Activated T-cell treated with anti-CD3 and anti-CD28 coated beads, Interleukin-2, amount 50 U/mL, for 1 hour (primary cell): ENCODE results near the gene SLC6A12.

Experiments used
- DNase-seq: peaks from one replicate; pipeline ENCODE4 v3.0.0-alpha.2; 2020

Gene SLC6A12

DNA sequence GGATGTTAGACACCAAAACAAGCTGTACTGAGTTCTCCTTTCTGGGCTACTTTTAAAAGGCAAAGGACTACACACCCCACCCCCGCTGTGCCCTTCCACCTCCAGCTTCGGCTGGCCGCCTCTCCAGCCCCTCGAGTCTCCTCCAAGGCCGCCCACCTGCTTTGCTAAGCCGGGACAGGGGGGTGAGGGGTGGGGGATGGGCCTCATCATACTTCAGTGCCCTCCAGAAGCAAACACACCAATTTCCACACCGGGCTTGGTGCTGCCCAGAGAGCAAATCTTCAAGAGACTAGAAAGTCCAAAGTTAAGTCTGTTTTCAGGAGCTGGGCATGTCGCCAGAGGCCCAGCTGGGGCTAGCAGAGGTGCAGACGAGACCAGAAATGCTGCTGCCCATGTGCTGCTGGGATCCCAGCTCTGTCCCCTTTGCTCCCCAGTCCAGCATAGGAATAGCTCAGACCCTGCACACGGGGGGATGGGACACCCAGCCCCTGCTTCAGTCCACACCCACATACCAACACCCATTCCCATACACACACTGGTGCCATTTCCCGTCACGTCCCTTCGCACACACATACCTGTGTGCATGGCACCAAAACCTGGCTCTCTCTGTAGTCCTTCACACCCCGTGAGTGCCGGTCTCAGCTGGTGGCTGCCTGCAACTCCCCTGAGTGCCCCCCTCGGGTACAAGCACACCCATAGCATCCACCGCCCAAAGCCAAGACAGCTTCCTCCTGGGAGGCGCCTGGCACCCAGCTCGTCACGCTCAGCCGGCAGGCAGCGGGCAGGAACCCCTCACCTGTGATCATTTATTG, 1.0 kb downstream of the SLC6A12 start:
- DNase-seq: no peak

DNA sequence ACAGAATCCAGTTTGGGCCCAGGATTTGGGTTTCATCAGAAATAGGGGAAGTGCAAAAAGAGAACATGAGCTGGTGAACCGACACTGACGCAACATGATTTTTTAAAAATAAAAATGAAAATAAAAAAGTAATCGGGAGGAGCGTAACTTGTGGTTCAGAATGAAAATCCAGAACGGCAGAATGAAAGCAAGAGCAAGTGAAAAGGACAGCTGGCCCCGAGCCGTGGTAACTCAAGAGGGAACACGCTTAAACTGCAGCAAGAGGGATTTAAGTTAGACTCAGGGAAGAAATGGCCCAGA, 1.6 kb downstream of the SLC6A12 start:
- no peak for DNase-seq

DNA sequence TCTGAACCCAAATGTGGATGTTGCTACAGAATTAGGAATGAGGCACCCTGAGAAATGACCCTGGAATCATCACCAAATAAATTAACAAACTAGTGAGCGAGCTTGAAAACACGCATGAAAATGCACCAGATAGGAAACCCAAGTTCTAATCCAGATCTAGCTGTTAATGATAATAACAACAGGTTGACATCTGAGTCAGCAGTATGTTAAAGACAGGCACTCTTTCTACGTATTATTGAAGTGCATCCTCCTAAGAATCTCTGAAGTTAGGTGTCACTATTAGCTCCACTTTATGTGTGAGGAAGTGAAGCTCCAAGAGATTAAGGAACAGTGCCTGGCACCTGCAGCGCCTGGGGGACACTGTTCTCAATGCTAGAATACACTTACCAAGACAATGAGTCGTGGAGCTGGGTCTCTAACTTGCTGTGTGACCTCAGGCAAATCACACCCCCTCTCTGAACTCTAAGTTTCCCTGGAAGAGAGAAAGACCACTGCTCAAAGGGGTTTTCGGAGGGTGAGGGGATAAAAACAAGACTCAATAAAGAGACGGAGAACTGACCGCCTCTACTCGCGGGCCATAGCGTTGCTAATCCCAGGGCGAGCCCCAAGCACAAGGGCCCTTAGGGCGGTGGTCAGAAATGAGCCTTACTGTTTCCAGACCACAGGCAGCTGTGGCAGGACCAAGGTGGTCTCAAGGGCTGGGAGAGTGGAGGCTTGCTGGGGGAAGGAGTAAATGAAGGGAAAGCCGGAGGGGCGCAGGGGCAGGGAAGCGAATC, 2.1 kb downstream of the SLC6A12 start:
- no peak for DNase-seq

DNA sequence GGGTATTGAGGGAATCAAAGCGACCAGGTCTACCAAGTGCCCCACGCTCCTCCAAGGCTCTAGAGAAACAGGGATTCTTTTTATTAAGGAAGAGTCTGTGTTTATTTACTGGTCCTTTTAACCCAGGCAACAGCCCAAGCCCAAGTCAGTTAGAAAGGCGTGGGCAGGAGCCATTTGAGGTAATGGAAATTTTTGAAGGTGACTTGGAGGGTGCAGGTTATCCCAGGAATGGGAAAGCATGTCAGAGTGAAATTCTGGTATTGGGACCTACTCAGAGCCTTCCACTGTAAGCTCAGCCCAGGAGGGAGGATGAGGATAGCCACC, 2.9 kb downstream of the SLC6A12 start:
- DNase-seq: no peak

DNA sequence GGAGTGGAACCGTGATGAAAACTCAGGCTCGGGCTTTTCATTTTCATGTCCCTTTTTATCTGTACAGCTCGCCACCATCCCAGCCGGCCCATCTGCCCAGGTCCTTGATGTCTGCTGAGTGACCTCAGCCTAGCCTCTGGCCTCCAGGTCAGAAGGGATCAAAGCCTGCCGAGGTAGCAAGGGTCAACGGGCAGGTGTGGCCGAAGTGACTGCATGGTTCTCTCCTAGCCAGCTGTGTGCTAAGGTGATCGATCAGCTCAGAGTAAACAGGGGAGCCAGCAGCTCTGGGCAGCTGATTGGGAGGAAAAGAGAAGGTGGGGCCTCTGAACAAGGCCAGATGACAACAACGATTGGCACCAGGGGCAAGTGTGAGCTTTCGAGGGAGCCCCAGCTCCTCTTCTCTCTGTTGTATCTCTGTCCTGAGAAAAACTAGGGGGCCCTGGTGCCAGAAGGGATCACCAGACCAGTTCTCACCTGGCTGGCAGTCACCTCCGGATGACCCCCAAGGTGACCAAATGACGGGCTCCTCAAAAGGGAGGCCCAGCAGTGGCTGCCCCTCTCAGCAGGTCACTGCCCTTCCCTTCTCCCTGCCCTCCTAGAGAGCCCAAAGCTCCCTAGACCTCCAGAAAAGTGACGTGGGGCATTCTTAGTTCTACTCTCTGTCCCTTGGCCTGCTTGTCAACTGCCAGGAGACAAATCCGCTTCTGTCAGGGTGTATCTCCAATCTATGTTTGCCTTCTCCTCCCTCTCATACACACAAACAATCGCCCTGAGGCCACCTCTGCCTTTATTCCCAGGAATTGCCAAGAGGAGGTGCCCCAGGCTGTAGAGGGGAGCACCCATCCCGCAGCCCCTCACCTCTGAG, 3.4 kb downstream of the SLC6A12 start:
- no peak for DNase-seq

DNA sequence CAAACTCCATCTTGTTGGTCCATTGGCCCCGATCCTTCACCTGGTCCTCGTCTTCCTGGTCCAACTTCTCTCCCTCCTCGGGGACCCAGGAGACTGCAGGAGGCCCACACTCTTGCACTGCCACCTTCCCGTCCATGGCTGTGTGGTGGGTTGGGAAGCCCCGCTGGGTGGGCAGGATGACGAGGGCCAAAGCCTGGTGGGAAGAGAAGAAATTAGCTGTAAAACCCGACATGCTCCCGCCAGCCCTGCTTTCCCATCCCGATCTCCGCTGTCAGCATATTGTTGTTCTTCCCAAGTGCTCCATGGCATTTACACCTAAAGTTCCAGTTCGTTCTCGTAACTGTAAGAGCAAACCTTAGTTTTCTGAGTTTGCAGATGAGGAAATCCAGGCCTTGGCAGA, 4.1 kb downstream of the SLC6A12 start:
- no peak for DNase-seq

DNA sequence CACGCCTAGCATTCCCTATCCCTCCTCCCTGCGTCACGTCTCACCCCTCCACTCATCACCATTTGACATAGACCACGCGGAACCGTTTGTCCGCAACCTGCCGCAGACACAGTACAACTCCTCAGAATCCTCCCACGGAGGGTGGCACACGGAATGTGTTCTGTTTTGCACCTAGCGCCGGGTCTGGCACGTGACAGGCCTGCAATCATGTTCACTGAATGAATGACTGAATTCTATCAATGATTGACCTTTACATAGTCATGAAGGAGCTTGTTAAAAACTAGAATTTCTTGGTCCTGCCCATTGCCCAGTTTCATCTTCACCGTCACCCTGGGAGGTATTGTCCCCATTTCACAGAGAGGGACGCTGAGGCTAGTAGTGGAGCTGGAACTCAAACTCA, 4.7 kb downstream of the SLC6A12 start:
- no peak for DNase-seq

DNA sequence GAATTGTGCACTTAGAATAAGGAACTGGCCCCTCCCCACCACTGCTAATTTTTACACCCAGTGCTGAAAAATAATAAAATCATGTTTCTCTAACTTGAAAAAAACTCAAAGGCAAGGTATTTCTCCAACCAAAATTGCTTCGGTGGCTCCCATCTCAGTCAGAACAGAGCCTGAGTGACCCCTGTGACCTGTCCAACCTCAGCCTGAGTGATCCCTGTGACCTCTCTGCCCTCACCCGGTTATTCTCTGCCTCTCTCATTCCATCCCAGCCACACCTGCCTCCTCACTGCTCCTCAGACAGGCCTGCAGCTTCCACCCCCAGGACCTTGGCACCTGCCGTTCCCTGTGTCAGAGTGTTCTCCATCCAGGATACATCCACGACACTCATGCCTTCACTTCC, 5.1 kb downstream of the SLC6A12 start:
- DNase-seq: no peak

DNA sequence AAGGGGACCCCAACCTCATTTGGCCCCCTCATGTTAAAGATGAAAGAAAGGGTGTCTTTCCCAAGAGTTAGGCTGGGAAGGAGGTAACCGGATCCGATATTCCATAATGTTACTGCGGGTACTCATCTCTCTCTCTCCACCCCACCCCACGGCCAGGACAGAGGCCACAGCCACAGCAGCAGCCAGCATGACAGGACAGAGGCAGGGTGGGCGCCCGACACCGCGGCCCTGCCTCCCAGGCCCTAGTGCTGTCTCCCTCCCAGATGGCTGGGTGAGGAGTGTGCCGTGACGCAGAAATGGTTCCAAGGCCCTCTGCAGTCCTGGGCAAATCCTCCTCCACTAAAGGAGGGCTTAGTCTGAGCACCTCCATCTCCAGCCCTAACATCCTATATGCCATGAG, 6.2 kb downstream of the SLC6A12 start:
- no peak for DNase-seq

DNA sequence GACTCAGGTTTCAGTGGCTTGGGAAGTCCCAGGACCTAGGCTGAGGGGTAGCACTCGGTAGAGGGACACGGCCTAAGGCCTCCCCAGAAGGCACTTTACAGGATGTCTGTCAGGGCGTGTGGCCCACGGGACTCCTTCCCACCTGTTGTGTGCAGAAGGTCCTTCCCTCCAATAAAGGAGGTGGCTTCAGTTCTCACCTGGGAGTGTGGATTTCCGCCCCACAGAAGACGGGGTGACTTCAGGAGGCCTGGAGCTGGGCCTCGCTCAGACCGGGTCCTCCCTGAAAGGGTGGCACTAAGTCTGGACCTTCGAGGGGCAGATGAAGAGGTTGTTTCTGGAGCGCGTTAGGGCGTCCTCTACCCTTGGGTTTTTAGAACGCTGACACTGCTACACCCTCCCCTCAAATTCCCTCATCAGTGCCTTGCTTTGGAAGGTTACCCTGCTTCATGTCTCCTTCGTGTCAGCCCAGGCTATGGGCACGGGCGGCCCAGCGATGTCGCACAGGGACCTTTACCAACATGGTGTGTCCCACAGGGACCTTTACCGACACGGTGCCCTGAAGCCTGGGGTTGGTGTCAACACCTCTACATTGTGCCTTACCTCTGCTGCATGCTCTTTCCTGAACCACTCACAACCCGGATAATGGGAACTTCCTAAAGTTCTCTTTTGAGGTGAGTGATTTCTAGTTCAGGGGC, 7.1 kb downstream of the SLC6A12 start:
- DNase-seq: no peak

DNA sequence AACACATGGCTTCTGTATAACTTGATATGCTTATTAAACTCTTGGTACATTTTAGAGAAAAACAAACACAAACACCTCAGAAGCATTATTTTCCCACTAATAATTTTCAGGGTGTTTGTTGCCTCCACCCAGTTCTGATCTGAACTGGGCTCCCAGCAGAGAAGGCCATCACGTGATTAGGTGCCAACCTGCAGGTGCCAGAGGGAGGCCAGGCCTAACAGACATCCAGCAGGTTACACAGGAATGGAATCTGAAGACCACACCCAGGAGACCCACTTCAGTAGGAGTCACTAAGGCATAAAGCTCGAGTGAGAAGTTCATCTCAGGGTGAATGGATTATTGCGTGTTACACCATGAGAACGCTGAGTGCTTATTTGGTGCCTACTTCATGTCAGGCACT, 8.9 kb downstream of the SLC6A12 start:
- DNase-seq: no peak

DNA sequence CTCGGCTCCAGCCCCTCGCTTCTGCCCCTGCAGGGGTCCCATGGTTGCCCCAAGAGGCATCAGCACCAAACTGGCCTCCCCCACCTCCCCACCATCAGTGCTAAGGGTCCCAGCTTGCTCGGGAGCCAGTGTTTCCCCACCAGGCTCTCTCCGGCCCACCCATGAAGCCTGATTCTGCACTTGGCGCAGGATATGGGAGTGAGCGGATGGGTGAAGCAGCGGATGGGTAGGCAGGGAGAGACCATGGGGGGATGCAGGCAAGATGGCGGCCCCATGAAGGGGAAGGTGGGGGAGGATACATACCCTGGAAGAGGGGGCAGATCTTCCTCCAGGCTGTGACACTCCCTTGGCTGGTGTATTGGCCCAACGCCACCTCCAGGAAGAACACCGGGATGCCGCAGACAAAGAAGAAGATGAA, 9.7 kb downstream of the SLC6A12 start:
- no peak for DNase-seq

DNA sequence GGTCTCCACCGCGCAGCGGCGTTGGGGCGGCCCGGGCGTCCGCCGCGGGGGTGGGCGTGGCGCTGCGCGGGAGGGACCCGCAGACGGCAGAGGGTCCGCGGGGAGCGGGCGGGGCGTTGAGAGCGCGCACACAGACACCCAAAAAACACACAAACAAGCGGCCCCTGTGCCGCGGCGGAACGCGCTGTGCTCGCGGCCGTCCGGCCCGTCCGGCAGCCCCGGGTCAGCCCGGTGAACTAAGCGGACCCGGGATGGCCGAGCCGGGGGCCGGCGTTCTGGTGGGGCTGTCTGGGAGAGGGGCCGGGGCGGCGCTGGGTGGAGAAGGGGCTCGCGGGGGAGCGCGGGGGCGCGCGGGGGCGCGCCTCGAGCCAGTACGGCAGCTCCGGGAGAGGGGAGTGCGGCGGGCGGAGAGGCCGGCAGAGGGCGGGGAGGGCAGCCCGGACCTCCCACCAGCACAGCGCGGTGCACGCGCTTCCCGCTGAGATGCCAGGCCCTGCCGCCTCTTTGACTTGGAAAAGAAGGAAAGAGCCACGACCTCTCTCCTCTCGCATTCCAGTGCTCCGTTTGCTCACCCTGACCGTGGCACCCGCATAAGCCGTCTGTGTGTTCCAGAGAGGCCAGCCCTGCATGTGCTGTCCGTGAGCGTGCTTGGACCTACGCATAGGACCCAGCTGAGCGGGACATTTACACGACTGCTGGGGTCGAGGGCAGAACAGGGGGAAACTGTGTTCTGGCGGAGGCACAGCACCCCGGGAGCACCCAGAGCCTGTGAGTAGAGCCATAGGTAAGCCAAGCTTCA, 10.3 kb downstream of the SLC6A12 start:
- no peak for DNase-seq

DNA sequence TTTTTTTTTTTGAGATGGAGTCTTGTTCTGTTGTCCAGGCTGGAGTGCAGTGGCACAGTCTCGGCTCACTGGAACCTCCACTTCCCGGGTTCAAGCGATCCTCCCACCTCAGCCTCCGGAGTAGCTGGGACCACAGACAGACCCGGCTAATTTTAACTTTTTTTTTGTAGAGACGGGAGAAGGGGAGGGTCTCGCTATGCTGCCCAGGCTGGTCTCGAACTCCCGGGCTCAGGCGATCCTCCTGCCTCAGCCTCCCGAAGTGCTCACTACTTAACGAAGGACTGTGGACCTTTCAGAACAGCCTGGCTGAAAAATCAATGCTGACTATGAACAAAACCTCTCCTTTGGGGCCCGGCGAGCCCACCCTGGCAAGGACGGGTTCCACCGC, 10.9 kb downstream of the SLC6A12 start:
- no peak for DNase-seq

DNA sequence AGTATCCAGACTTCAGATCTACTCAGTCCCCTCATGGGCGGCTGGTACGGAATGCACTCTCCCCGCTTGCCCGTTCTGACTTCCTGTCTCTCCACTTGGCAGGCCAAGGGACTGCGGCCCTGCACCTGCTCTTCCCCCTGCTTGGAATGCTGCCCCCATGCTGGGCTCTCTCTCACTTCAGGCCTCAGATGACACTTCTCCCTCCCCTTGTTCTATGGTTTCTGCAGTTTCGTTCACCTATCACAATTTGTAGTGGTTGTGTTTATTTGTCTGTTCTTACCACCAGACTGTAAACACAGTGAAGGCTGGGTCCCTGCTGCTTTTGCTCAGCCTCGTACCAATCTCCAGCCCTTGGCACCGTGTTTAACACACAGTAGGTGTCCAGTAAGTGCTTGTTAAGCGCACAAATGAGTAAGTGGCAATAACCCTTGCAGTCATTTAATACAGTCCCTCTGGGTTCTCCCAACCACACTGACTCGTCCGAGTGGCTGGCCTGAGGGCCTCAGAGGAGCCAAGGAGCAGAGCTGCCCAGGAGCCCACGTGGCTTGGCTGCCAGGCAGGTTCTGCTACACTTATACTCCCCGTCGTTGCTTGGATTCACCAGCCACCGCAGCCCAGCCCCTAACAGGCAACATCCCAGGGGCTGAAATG, 11.8 kb downstream of the SLC6A12 start:
- DNase-seq: no peak

DNA sequence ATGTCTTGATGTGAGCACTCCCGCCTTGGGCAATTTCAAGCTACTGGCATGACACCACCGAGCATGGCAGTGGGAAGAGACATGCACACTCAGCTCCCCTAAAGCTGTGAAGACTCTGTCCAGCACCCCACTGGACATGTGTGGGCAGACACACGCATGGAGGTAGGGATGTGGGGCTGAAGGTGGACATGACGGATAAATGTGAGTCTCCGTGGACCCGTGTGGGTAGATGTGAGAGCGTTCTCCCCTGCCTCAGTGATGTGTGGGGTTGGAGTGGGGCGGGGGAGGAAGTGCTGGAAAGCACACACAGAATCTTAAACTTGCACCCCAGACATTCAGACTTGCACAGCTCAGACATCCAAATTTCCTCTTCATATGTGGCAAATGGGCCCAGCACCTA, 12.6 kb downstream of the SLC6A12 start:
- DNase-seq: no peak

DNA sequence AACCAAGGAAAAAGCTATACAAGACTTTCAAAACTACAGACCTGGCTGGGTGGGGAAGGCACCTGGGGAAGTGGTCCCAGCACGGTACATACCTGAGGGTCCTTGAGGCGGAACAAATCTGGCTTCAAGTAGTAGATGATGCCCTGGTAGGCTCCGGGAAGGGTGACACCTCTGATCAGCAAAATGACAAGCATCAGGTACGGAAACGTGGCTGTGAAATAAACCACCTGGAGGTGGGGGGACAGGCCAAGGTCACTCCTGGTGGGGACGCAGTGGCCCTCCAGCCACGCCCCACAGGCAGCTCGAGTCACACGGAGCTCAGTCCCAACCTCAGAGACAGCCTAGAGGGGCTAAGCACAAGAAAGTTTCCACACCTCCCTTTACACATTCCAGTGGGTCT, 15.3 kb downstream of the SLC6A12 start:
- no peak for DNase-seq

DNA sequence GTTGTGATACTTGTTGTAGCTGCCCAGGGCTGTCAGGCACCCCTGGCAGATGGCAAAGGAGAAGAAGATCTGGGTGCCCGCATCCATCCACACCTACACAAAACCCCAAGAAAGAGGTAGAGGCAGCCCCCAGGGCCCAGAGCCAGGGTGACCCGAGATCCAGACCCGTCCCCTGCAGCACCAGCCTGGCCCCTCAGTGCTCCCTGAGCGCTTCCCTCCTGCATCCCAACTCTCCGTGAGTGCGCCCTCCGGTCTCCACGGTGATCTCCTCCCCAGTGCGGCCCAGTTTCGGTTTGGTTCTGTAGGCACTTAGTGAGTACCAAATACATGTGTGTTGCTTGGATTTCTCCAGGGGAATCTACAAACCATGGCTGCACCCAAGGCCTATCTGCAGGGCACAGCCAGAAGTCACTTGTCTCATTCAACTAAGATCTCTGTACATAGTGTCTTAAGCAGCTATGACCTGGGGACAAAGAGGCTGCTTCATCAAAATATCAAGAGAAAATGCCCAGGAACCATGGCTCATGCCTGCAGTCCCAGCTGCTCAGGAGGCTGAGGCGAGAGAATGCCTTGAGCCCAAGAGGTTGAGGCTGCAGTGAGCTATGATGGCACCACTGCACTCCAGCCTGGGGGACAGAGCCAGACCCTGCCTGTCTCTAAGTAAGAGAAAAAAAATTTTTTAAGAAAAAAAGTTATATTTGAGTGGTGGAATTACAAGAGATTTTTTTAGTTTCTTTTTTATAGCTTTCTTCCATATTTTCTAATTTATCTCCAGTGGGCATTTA, 15.9 kb downstream of the SLC6A12 start:
- DNase-seq: no peak

DNA sequence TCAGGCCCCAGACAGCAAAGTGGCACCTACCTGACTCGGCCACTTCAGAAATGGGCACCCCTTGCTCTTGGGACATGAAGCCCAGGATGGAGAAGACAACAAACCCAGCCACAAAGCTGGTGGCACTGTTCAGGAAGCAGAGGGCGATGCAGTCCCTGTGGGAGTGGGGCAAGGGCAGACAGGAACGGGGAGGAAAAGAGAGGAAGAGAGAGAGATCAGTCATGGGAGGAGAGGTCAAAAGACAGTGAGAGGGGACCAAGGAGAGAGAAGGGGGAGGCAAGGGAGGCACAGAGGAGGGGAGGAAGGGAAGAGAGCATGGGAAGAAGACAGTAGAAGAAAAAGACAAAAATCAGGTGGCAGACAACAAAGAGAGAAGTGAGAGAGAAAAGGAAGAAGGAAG, 16.6 kb downstream of the SLC6A12 start:
- no peak for DNase-seq

DNA sequence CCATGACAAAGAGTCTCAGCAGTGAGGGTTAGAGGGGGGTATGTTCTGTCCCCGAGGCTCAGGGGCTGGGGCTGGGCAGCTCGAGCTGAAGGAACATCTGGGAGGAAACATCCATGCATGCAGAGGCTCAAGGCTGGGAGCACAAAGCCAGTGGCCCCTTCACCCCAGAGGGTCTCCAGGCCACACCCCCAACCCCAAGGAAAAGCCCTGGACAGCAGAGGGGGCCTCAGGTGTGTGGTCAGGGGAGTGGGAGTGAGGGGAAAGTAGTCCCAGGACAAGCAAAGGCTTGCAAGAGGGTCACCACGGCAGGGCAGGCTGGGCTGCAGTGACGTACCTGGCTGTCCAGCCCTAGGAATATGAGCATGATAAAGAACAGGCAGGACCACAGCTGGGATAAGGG, 17.5 kb downstream of the SLC6A12 start:
- DNase-seq: no peak

DNA sequence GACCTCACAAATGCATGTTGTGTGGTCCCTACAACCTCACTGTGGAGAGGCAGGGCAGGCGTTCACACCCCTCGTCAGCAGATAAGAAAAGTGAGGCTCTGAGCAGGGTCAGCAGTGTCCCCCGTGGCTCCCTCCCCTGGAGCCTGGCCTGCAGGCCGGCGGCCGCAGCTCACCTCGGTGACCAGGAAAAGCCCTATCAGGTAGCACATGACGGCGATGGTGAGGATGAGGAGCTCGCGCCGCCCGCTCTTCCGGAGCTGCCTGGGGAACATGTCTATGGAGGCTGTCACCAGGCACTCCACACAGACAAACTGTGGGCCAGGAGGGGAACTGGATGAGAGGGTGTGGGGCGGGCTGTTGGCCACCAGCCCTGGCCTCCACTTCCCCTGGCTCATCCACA, 18.0 kb downstream of the SLC6A12 start:
- DNase-seq: no peak
